Activated T-helper 9 cell treated with anti-CD3 and anti-CD28 coated beads, Interleukin-2, amount 50 U/mL, for 16 hours (primary cell): ENCODE measurements around the gene GABRA5.

Experiments used
- DNase-seq: peaks from one replicate; pipeline ENCODE4 v3.0.0-alpha.2; 2020; ENCODE audit warnings: low read depth

Gene GABRA5

DNA sequence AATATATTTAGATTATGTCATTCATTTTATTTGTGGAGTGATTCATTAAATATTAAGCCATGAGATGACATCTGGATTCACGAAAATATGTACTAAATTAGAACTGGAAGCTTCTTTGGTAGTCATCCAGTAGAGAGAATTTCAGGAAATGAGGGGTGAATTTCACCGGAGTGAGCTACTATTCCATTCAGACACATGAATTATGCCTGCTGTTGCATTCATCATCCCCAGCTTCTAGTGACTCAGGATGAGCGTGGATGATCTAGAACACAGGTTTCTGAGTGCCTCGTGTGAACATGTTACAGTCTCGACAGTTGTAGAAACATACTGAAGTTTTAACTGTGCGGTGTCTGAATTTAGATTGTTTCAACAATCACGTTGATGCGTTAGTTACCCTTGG is 61.2 kb downstream of the GABRA5 start:
- no peak for DNase-seq

DNA sequence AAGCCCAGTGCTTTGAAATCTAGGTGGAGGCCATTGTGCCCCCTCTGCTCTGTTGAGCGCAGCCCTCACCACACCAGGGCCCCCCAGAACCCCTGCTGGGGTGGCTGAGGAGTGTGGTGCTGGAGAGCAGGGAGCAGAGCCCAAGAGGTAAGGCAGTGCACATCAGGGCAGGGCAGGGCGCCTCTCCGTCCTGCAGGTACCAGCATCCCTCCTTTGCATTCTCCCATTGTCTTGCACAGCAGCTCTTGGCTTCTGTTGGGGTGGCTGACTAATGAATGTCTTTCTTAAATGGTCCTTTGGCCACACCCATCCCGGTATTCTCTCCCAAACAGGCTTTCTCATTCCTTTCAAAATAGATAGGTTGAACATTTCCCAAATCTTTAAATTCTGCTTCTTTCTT is 62.7 kb downstream of the GABRA5 start:
- DNase-seq = no peak

GRCh38 chr15:26934848-26935247 is 68.0 kb downstream of the GABRA5 start:
- no peak for DNase-seq

- DNase-seq = no peak
Observed at GRCh38 chr15:26935322-26935721, 68.5 kb downstream of the GABRA5 start.

- DNase-seq = no peak
Observed at GRCh38 chr15:26936502-26936901, 69.6 kb downstream of the GABRA5 start.

DNA sequence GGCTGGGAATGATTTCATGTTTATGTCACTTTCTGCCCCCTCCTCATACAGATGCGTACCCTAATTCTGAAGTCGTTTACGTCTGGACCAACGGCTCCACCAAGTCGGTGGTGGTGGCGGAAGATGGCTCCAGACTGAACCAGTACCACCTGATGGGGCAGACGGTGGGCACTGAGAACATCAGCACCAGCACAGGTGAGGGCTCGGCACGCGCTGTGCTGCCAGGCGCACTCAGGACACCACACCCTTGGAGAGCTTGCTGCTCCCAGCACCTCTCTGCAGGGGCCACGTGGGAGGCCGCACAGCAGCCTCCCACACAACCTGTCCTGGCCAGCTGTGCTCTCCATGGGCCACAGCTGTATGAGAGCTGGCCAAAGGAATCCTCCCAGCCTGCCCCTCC is 70.3 kb downstream of the GABRA5 start:
- no peak for DNase-seq

- DNase-seq = no peak
Observed at GRCh38 chr15:26939398-26939797, 72.5 kb downstream of the GABRA5 start.

- no peak for DNase-seq
Observed at GRCh38 chr15:26941489-26941888, 74.6 kb downstream of the GABRA5 start.

DNA sequence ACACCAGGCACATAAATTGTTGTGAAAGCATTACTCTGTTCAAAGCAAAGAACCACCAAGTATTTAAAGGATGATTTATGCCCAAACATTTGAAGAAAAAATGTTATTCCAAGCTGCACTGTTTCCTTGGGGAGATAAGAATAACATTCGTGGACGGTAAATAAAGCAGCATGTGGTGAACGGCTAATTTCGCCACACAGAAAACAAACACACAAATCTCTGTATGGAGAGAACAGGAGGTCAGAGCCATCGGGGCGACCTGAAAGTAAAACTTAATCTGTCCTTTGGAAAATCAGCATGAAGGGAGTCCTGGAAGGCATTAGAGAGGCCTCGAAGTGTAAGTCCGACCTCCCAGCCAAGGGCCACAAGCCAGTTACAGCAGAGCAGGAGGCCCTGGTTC is 77.0 kb downstream of the GABRA5 start:
- DNase-seq = no peak

GRCh38 chr15:26945046-26945445 is 78.2 kb downstream of the GABRA5 start:
- DNase-seq = no peak

DNA sequence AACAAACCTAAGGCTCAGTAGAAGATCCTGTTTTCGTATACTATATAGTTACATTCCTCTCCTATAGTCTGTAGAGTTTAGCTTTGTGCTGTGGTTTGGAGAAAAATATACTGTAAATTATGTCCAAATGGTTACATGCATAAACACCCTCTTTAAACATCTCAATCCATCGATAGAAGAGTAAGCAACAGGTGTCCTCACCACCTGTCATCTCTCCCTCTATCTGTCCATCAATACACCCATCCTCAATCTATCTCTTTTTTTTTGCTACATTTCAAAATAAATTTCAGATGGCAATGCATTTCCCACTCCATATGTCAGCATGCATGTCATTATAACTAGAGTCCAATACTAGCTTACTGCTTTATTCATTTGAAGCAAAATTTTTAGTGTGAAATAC is 83.1 kb downstream of the GABRA5 start:
- no peak for DNase-seq

- DNase-seq = no peak
Observed at GRCh38 chr15:26954403-26954802, 87.5 kb downstream of the GABRA5 start.

- DNase-seq = no peak
Observed at GRCh38 chr15:26967719-26968269, 100.9 kb downstream of the GABRA5 start.

- DNase-seq = no peak
Observed at GRCh38 chr15:26968806-26969205, 101.9 kb downstream of the GABRA5 start.

GRCh38 chr15:26970712-26971210 is 103.9 kb downstream of the GABRA5 start, which contains the start of gene GABRG3:
TSS of gene GABRG3 (plus strand) at chr15:26971181.
- DNase-seq = no peak

- no peak for DNase-seq
Observed at GRCh38 chr15:26971271-26972018, 104.6 kb downstream of the GABRA5 start.

DNA sequence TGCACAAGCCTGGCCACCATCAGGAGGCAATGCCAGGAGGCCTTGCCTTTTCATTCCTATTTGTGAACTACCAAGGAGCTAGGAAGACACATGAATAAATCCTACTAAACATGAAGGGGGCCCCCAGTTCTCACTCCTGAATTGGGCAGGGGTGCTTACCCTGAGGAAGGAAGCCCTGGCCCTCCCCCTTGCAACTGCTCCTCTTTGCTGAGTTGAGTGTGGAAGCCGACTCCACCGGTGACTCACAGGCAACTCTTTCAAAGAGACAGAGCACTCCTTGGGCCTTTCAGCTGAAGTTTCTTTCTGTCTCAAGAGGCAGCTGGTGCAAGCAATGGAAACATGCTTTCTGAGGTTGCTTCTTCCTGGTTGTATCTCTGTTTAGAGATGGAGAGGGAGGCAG is 105.8 kb downstream of the GABRA5 start:
- no peak for DNase-seq

GRCh38 chr15:26974120-26974780 is 107.4 kb downstream of the GABRA5 start:
- DNase-seq = no peak

- no peak for DNase-seq
Observed at GRCh38 chr15:26981492-26981891, 114.6 kb downstream of the GABRA5 start.

- no peak for DNase-seq
Observed at GRCh38 chr15:26983822-26984221, 117.0 kb downstream of the GABRA5 start.

GRCh38 chr15:26985050-26985449 is 118.2 kb downstream of the GABRA5 start:
- DNase-seq = no peak

GRCh38 chr15:26996250-26996649 is 129.4 kb downstream of the GABRA5 start:
- no peak for DNase-seq
